Heart left ventricle (tissue), 13 donors: ENCODE results near the gene RTCB.

Source experiments
- POLR2A ChIP-seq, 2 donors: fragments of 450-650 bp; IDR thresholded peaks; one replicate each; pipeline ENCODE4 v1.6.1; 2017; ENCODE audit warnings: antibody characterized with exemption in 2 of 2, mild to moderate bottlenecking in 2 of 2, moderate library complexity in 2 of 2
- TF ChIP-seq, protein P1 (sequence below), 12 donors: fragments of 200-600 bp; sonication (generic) in 4 of 12; IDR thresholded peaks; one replicate each; pipeline versions ENCODE4 v1.5.0 to v1.8.0; 2018 to 2022; ENCODE audit warnings: antibody characterized with exemption in 12 of 12, mild to moderate bottlenecking in 5 of 12
- donor health status: ischemic (EF 13 %, LVEDD 7.1; RV severe dilation, severe dysfunction).
- donor health status: DM: no; HTN: yes; CAD: no.
- donor health status: DM: no; HTN: no; CAD: no.
- donor health status: ischemic (EF 25% LVEDD 6.9; RV normal size, moderate dysfunction).
- donor health status: ischemic (EF 25% LVEDD 5.7; RV mildly dilated, moderate dysfunction).
- donor health status: ischemic (EF 35%, LVEDD 5.7; RV mildly dilated, moderate dysfunction).
- donor health status: nonischemic (EF 11% LVEDD 7.7; RV severe dilation, severe dysfunction).
- donor health status: DM: yes; HTN: yes; CAD: no.
- donor health status: PGD.
- donor health status: ischemic (EF 29% LVEDD 5.4; RV normal size, mild dysfunction).
- donor health status: nonischemic (EF 23%, LVEDD 6.1; RV moderate dilation, normal function).

DNA sequence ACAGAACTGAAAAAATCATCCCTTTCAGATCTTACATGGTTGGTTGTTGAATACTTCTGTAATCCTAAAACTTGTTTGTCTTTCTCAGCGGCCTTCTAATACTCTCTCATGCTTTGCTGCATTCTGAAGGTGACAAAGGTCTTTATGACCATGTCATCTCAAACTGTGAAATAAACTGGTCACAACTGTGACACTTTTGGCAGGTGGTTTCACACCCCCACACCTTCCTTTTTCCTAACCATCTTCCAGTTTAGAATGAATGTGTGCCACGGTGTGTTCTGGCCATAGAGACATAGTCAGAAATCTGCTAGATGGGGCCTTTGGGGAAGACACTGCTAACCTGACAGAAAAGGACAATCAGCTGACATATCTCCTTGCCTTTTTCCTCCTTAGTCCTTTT lies 69.1 kb downstream of the RTCB start:
- TF ChIP-seq, protein P1, sequence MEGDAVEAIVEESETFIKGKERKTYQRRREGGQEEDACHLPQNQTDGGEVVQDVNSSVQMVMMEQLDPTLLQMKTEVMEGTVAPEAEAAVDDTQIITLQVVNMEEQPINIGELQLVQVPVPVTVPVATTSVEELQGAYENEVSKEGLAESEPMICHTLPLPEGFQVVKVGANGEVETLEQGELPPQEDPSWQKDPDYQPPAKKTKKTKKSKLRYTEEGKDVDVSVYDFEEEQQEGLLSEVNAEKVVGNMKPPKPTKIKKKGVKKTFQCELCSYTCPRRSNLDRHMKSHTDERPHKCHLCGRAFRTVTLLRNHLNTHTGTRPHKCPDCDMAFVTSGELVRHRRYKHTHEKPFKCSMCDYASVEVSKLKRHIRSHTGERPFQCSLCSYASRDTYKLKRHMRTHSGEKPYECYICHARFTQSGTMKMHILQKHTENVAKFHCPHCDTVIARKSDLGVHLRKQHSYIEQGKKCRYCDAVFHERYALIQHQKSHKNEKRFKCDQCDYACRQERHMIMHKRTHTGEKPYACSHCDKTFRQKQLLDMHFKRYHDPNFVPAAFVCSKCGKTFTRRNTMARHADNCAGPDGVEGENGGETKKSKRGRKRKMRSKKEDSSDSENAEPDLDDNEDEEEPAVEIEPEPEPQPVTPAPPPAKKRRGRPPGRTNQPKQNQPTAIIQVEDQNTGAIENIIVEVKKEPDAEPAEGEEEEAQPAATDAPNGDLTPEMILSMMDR (IDR thresholded peaks at IDR 0.05), result no peak
- TF ChIP-seq POLR2A (IDR thresholded peaks at IDR 0.05), result no peak
